Memory B cell (primary cell): ENCODE results near the gene TMX2.

ENCODE experiments used
- ATAC-seq: fragments of 150-1000 bp; cut with Tn5 transposase; 2 replicates; pipeline ENCODE4 v1.10.0; 2021; ENCODE audit warnings: low read depth, mild to moderate bottlenecking, moderate library complexity
- DNase-seq, 2 donors: peaks; one replicate each; pipeline ENCODE4 v3.0.0; 2022; ENCODE audit warnings: low spot score in 2 of 2
- H3K27ac Mint-ChIP-seq: one replicate; pipeline ENCODE4 v1.8.0; 2022; ENCODE audit warnings: mild to moderate bottlenecking, moderate library complexity, mixed read lengths
- H3K27me3 Mint-ChIP-seq: one replicate; pipeline ENCODE4 v1.8.0; 2022; ENCODE audit warnings: mixed read lengths
- H3K36me3 Mint-ChIP-seq: one replicate; pipeline ENCODE4 v1.8.0; 2022; ENCODE audit warnings: mild to moderate bottlenecking, mixed read lengths
- H3K4me1 Mint-ChIP-seq: one replicate; pipeline ENCODE4 v1.8.0; 2022; ENCODE audit warnings: mixed read lengths
- H3K4me3 Mint-ChIP-seq: one replicate; pipeline ENCODE4 v1.8.0; 2022; ENCODE audit warnings: mild to moderate bottlenecking, moderate library complexity, mixed read lengths
- H3K9me3 Mint-ChIP-seq: one replicate; pipeline ENCODE4 v1.8.0; 2022; ENCODE audit warnings: mixed read lengths

The TMX2 gene

DNA sequence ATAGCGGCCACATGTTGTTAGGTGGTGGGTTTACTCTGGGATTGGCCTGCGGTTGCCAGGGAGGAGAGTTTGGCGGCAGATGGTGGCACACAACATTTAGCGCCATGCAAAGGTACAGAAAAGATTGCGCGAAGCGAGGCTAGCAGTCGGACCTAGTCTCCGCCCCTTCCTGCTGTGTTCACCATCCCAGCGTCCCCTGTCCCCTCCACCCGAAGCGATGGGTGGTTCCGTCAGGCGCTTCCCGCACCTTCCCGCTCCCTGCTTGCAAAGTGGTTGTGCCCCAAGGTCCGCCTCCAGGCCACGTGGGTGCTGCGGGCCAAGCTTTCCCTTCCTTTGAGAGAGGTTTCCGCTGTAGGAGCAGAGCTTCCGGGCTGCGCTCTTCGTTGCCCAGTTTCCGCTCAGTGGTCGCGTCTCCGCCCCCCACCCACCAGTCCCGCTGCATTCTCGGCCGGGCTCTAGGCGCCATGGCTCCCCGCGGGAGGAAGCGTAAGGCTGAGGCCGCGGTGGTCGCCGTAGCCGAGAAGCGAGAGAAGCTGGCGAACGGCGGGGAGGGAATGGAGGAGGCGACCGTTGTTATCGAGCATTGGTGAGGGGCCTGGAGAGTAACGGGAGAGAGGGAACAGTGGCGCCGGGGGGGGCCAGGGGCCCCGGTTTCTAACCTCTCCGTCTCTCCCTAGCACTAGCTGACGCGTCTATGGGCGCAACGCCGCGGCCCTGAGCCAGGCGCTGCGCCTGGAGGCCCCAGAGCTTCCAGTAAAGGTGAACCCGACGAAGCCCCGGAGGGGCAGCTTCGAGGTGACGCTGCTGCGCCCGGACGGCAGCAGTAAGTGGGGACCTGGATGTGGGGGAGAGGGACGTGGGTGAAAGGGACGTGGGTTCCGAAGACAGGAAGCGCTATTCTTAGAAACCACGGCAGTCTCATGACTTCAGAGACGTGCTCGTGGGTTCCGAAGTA lies 29.0 kb downstream of the TMX2 start, which contains the start of gene SELENOH:
Gene SELENOH, plus strand, starts transcription at position 360 of the 955 bp plus-strand sequence. Its CDS starts 105 bp downstream, at position 465.
- peak; percentile 82 for ATAC-seq
- DNase-seq = peak; percentile 81 to 92
- peaks cover 23% of the 10 kb centered on the region for H3K36me3 Mint-ChIP-seq
- no peaks in the 10 kb centered on the region for H3K9me3 Mint-ChIP-seq
- H3K27ac Mint-ChIP-seq = peak within 1 kb of the TSS; percentile 99
- peaks cover 19% of the 10 kb centered on the region for H3K4me1 Mint-ChIP-seq
- H3K4me3 Mint-ChIP-seq = peak within 1 kb of the TSS; percentile 98
- H3K27me3 Mint-ChIP-seq = no peaks in the 10 kb centered on the region

DNA sequence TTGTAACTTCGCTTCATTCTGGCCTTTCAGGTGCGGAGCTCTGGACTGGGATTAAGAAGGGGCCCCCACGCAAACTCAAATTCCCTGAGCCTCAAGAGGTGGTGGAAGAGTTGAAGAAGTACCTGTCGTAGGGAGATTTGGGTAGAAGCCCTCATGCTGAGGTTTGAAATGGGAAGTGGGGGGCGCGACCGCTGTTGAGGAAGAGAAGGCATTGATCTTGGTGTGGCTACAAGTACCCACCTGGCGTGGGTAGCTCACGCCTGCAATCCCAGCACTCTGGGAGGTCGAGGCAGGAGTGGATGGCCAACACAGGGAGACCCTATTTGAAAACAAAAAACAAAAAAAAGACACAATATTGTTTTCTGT lies 29.7 kb downstream of the TMX2 start:
- Mint-ChIP-seq H3K27me3 (no peaks in the 10 kb centered on the region), H3K36me3 (peaks cover 24% of the 10 kb centered on the region), H3K4me1 (peaks cover 19% of the 10 kb centered on the region), H3K27ac (peak overlapping the region; percentile 99), H3K9me3 (no peaks in the 10 kb centered on the region), H3K4me3 (peak overlapping the region; percentile 98)
- DNase-seq = no peak
- no peak for ATAC-seq

DNA sequence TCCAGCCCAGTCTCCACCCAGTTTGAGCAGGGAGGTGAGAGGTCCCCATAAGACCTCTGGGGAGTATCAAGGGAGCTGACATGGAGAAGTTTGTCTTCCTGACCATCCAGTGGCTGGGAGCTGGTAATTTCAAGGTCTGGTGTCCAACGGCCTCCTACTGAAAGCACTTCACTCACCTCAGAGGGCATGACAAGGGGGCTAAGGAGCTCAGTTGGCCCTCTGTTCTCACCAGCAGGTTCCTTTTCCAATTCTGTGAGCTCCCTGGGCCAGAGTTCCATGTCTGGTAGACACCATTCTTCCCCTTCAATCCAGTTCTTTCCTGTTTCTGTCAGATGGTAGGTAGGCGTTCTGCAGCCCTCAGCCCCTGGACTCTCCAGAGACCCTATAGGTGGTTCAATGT lies 32.0 kb downstream of the TMX2 start:
- Mint-ChIP-seq H3K36me3 (peaks cover 18% of the 10 kb centered on the region), H3K9me3 (no peaks in the 10 kb centered on the region), H3K27me3 (no peaks in the 10 kb centered on the region), H3K4me1 (peaks cover 19% of the 10 kb centered on the region), H3K4me3 (no peak overlapping the region), H3K27ac (no peak overlapping the region)
- DNase-seq = no peak
- ATAC-seq = no peak

DNA sequence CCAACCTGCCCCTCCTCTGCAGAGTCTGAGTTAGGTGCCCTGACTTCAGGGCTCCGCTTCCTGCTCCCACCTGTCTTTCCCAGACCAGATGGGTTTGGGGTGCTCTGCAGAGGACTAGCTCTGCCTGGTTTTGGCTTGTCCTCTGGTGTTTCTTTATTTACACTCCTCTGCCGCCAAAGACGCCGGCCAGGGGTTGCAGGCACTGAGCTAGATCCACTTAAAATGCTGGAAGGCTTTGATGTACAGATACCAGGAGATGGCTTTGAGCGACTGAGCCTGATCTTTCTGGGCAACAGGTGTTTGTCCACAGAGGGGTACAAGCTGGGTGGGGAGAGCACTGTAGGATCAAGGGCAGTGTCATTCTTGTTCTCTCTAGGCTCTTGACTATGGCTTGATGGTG lies 32.8 kb downstream of the TMX2 start:
- no peak for ATAC-seq
- H3K27me3 Mint-ChIP-seq = no peaks in the 10 kb centered on the region
- H3K4me1 Mint-ChIP-seq = peaks cover 19% of the 10 kb centered on the region
- H3K4me3 Mint-ChIP-seq = no peak overlapping the region
- H3K36me3 Mint-ChIP-seq = peaks cover 18% of the 10 kb centered on the region
- no peaks in the 10 kb centered on the region for H3K9me3 Mint-ChIP-seq
- no peak for DNase-seq
- peak overlapping the region; percentile 26 for H3K27ac Mint-ChIP-seq

DNA sequence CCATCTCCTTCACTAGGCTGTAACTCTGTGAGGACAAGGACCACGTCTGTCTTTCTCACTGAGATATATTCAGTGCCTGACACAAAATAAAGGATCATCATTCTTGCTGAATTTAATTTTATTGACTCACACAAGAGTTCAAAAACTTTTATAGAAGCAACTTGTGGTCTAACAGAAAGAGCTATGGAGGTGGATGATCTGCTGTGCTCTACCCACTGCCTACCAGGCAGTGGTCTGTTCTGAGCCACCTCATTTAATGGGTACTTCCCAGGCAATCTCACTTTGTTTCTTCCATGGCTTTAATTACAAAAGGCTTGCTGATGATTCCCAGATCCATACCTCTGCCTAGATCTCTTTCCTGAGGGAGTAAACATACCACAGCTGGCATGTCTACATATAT lies 34.5 kb downstream of the TMX2 start:
- Mint-ChIP-seq H3K27me3 (no peaks in the 10 kb centered on the region), H3K36me3 (peaks cover 18% of the 10 kb centered on the region), H3K4me3 (no peak overlapping the region), H3K27ac (peak overlapping the region; percentile 24), H3K4me1 (peaks cover 15% of the 10 kb centered on the region), H3K9me3 (no peaks in the 10 kb centered on the region)
- no peak for ATAC-seq
- no peak for DNase-seq

DNA sequence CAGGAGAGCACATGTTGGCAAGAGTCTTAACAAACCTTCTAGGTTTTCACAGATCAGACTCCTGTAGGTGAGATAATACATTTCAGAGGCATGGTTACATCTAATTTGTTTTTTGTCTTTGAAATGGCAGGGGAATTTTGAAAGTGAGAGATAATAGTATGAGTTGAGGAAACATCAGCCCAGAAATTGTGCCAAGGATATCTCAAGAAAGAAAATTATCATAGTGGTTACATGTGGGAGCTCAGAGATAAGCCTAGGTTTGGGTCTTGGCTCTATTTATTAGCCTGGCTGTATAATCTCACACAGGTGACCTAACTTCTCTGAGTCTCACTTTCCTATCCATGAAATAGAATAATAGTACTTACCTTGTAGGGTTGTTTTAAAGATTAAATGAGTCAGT lies 38.8 kb downstream of the TMX2 start:
- Mint-ChIP-seq H3K4me1 (peaks cover 5% of the 10 kb centered on the region), H3K27me3 (no peaks in the 10 kb centered on the region), H3K36me3 (peaks cover 3% of the 10 kb centered on the region), H3K9me3 (no peaks in the 10 kb centered on the region), H3K4me3 (no peak overlapping the region), H3K27ac (peak overlapping the region; percentile 22)
- DNase-seq (no peak), ATAC-seq (no peak)

DNA sequence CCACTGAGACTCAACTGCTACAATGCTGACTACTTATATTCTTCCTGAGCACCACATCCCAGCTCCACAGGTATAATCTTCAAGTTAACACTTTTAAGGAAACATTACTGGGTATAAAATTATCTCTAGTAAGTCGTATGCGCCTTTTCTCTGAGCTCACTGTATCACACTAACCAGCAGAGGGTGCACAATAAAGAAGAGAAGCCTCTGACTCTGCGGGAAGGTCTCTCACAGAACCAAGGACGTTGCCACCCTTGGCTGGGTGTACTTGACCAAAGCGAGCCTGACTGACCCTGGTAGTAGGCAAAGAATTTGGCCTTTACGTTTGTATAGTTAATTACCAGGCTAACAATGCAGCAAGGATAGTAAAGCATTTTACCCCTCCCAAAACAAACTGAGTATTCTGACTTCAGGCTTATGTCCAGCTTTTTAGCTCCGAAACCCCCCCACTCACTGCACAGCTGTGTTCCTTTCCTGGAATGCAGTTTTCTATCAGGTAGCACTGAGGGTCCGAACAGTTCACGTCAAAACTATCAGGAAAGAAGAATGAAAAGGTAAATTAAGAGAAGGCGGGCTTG lies 39.4 kb downstream of the TMX2 start, which contains the start of gene BTBD18:
Gene BTBD18, minus strand, starts transcription at position 144 of the 578 bp plus-strand sequence. CDS start 631 bp downstream, outside the sequence.
- Mint-ChIP-seq H3K4me3 (no peak within 1 kb of the TSS), H3K27ac (peak within 1 kb of the TSS; percentile 22), H3K4me1 (peaks cover 6% of the 10 kb centered on the region), H3K9me3 (no peaks in the 10 kb centered on the region), H3K27me3 (no peaks in the 10 kb centered on the region), H3K36me3 (peaks cover 3% of the 10 kb centered on the region)
- ATAC-seq = peak; percentile 63
- peak in 1 of 2 donors; percentile 12 for DNase-seq

DNA sequence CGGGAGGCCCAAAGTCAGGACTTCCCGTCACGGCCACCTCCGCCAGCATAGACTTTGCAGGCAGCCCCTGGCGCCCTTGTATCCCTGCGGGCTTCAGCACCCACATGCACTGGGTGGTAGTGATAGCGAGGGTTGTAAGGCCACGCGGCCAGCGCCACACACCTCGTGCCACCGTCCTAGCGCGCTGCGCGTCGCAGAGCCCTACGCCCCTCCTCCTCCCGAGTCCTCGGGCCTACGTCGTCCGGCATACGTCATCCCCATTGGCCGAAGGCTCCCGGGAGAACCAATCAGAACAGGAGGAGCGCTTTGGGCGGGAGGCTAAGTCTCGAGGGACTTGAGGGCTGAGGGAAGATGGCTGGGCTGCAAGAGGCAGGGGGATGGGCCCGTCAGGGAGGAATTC lies 40.6 kb downstream of the TMX2 start:
- Mint-ChIP-seq H3K27ac (no peak overlapping the region), H3K36me3 (no peaks in the 10 kb centered on the region), H3K4me3 (no peak overlapping the region), H3K27me3 (no peaks in the 10 kb centered on the region), H3K9me3 (no peaks in the 10 kb centered on the region), H3K4me1 (peaks cover 6% of the 10 kb centered on the region)
- no peak for ATAC-seq
- no peak for DNase-seq

DNA sequence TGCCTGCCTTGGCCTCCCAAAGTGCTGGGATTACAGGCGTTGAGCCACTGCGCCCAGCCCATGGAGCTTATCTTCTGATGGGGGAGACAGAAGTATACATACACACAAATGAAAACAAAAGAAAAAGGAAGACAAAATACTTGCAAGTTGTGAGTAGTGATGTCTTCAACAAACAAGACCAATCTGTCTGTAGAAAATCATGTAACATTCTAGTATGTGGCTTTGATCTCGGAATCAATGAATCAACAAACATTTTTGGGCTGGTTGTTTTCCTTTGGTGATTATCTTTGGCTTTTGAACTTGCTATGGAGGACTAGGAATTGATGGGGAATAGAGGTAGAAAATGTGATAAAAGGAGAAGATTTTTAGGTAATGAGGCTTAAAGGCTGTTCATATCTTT lies 45.8 kb downstream of the TMX2 start:
- no peaks in the 10 kb centered on the region for H3K9me3 Mint-ChIP-seq
- no peak overlapping the region for H3K27ac Mint-ChIP-seq
- peaks cover 9% of the 10 kb centered on the region for H3K4me1 Mint-ChIP-seq
- no peak overlapping the region for H3K4me3 Mint-ChIP-seq
- ATAC-seq (no peak), DNase-seq (no peak)
- no peaks in the 10 kb centered on the region for H3K27me3 Mint-ChIP-seq
- H3K36me3 Mint-ChIP-seq = no peaks in the 10 kb centered on the region

DNA sequence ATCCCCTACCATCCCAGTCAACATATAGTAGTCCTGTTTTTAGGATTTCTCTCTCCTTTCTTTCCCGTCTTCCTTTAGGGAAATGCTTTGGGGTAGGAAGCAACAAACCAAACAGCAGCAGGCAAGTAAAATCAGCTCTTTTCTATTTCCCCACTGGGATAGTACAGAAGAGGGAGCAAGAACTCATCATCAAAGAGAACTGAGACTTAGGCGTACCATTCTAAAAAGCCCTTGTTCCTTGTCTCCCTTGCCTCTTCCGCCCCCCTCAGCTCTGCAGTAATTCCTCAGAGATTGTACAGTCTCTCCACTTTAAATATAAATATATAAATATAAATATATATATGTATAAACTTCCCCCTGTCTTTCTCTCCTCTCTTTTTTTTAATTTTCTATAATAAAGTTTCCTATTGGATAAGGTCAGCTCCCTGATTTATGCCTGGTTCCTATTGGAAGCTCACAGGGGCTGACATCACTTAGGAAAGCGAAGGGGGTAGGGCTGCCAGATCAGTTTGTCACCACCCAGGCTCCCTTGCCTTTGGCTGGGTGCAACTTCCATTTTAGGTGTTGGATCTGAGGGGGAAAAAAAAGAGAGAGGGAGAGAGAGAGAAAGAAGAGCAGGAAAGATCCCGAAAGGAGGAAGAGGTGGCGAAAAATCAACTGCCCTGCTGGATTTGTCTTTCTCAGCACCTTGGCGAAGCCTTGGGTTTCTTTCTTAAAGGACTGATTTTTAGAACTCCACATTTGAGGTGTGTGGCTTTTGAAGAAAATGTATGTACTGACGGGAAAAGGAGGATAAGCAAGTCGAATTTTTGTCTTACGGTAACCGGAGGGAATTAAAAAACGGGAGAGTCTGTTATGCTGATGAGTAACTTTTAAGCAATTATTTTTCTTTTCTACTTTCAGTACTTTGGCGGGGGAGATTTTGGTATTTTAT lies 49.2 kb downstream of the TMX2 start, which contains the start of gene CTNND1:
Gene CTNND1, plus strand, starts transcription at position 502 of the 934 bp plus-strand sequence. CDS start 29,677 bp downstream, outside the sequence.
- DNase-seq (no peak), ATAC-seq (peak; percentile 64)
- no peaks in the 10 kb centered on the region for H3K9me3 Mint-ChIP-seq
- no peaks in the 10 kb centered on the region for H3K27me3 Mint-ChIP-seq
- peak within 1 kb of the TSS; percentile 58 for H3K27ac Mint-ChIP-seq
- H3K4me1 Mint-ChIP-seq = peaks cover 14% of the 10 kb centered on the region
- H3K4me3 Mint-ChIP-seq = peak within 1 kb of the TSS; percentile 86
- H3K36me3 Mint-ChIP-seq = no peaks in the 10 kb centered on the region

DNA sequence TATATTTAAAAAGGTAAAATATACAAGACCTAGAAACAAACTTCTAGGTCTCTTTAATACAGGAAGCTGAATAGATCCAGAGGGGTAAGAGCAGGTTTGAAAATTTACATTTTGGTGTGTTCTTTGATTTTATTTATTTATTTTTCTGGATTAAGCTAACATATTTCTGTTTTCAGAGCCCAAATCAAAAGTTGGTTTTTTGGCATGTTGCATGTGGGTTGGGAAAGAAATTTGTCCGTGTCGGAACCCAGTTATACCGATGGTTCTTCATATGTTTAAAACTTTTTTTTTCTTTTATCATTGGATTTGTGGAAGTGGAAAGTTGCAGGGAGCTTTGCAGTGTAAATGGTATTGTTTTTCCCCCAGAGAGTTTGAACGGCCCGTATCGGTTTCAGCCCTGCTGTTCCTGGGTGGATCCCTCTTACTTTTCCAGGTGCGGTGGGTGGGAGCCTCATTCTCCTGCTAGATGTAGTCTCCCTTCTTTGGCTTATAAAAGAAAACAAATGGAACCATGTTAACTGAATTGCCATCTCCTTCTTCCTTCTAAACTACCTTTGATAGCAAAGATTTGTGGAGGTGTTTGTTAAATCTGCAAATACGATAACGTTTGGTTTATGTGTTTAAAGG lies 50.0 kb downstream of the TMX2 start:
- H3K4me1 Mint-ChIP-seq = peaks cover 14% of the 10 kb centered on the region
- peak overlapping the region; percentile 58 for H3K27ac Mint-ChIP-seq
- H3K36me3 Mint-ChIP-seq = no peaks in the 10 kb centered on the region
- H3K9me3 Mint-ChIP-seq = no peaks in the 10 kb centered on the region
- DNase-seq (no peak), ATAC-seq (no peak)
- H3K4me3 Mint-ChIP-seq = peak overlapping the region; percentile 86
- H3K27me3 Mint-ChIP-seq = no peaks in the 10 kb centered on the region

DNA sequence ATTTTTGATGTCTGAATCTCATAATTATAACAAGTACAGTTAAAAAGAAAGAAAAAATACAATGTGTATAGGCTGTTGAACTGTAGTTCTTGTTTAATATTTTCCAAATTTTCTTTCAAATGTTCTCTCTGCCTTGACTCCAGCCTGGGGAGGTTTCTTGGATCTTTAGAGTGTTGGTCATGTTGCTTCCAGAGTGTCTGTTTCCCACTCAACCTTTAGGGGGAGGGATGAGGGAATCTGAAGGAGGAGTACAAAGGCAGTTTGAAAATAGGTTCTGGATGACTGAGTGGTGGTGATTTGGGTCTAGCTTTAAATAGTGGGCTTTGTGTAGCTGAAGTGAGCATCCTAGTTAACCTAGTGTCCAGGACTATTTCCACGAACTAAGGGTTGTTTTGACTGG lies 51.2 kb downstream of the TMX2 start:
- H3K4me3 Mint-ChIP-seq = peak overlapping the region; percentile 28
- ATAC-seq (no peak), DNase-seq (no peak)
- H3K36me3 Mint-ChIP-seq = no peaks in the 10 kb centered on the region
- H3K27ac Mint-ChIP-seq = no peak overlapping the region
- H3K27me3 Mint-ChIP-seq = no peaks in the 10 kb centered on the region
- peaks cover 14% of the 10 kb centered on the region for H3K4me1 Mint-ChIP-seq
- H3K9me3 Mint-ChIP-seq = no peaks in the 10 kb centered on the region

DNA sequence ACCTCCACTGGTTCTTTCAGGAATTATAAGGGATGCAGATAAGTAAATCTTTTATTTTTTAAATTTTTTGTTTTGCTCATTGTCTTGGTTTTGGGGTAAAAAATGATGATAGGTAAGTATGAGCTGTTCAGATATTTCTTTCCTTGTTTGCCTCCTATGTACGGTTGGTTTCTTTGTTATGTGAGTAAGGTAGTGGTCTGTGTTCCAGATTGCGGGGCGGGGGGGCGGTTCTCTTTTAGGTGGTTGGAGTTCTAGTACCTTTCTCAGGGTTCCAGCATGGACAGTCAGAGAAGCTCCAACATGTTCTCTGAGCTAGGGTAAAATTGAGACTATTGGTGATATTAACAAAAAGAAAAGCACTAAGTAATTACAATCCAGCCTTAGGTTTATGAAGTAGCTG lies 51.6 kb downstream of the TMX2 start:
- Mint-ChIP-seq H3K9me3 (no peaks in the 10 kb centered on the region), H3K36me3 (no peaks in the 10 kb centered on the region), H3K27me3 (no peaks in the 10 kb centered on the region), H3K4me3 (no peak overlapping the region), H3K27ac (peak overlapping the region; percentile 8), H3K4me1 (peaks cover 14% of the 10 kb centered on the region)
- no peak for ATAC-seq
- DNase-seq = no peak
